ENCODE data around the gene GBGT1.

GBGT1 gene

DNA sequence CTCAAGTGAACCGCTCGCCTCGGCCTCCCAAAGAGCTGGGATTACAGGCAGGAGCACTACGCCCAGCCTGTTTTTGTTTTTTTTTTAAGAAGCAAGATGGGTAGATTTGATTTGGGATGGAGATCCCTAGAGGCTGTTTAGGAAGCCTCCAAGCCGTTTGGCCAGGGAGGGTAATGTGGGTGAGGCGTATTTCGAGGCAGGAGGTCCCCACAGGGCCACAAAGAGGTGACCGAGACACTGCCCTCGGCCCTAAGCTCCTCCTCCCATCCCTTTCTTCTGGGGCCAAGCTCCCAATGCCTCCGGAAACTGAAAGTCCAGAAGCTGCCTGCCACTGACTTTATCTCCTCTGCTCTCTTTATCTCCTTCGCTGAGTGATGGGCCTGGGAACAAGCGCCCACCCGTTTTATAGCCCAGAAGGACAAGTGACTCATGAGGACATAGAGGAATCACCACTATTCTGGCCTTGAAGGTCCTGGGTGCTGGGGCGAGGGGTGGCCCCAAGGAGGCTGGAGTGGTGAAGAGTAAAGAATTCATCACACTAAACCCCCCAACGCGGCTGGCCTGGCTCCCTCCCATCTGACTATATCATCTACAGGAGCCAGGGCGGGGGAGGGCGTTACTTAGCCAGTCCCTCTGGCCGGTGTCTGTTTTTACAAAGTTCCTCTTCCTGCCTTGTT is 40.6 kb downstream of the GBGT1 start:
- DNase-seq = no peak

DNA sequence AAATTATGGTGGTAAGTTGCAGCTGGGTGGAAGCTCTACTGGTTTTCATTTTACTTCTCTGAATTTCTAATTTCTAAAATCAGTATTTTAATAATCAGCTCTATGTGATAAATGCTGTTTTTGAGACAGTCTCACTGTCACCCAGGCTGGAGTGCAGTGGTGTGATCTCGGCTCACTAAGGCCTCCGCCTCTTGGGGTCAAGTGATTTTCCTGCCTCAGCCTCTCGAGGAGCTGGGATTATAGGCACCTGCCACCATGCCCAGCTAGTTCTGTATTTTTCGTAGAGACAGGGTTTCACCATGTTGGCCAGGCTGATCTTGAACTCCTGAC is 41.1 kb downstream of the GBGT1 start:
- no peak for DNase-seq

DNA sequence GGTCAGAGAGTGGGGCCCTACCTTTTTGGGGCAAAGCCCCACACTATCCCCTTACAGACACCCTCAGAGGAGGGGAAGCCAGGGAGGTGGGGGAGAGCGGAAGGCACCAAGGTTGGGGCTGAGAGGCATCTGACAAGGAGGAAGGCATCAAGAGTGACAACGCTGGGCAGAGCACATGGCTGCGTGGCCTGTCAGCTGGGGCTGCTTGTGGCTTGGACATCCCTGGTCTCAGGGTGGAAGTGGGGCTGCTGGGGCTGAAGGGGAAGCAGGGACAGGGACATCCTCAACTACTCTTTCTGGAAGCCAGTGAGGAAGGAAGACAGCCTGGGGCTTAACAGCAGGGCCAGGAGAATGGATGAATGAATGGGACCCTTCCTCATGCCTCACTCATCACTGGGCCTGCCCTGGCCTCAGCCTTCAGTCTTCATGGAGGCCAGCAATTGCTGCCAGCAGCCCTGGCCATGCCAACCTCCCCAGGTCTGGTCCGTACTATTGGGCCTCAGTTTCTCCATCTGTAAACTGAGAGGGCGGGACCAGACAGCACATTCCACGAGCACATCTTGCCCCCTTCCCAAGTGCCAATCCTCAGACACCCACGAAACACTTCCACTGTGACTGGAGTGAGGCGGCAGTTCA is 41.7 kb downstream of the GBGT1 start:
- no peak for DNase-seq

DNA sequence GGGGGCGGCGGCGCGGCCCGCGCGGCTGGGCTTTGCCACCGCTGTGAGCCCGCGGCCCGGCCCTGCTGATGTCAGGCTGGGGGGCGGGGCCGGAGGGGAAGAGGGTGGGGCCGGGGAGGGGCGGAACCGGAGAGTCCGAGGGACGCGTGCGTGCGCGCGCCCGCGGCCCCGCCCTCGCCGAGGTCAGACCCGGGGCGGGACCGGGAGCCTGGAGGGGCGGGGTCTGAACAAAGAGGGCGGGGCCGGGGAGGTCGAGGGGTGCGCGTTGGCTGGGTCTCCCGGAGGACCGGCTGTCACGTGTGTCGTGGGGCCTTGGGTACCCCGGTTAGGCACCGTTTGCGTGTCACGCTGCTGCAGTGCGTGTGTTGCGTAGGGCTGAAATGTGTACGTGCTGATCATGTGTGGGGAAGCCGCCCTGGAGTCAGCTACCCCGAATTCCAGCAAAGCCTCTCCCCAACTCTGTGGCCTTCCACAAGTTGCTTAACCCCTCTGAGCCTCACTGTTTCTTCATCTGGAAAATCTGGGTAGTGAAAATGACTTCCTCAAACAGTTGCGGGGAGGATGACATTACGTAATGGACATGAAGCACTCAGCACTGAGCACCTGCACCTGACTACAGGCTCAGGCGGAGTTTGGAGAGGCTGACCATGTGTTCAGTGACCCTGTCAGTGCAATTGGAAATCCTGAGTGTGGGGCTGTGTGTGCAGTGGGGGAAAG is 42.4 kb downstream of the GBGT1 start, which contains the start of gene RALGDS:
TSS of gene RALGDS (minus strand) at position 43 of the 717 bp plus-strand sequence. CDS start 86 bp downstream, outside the sequence.
- DNase-seq = peak; percentile 67

DNA sequence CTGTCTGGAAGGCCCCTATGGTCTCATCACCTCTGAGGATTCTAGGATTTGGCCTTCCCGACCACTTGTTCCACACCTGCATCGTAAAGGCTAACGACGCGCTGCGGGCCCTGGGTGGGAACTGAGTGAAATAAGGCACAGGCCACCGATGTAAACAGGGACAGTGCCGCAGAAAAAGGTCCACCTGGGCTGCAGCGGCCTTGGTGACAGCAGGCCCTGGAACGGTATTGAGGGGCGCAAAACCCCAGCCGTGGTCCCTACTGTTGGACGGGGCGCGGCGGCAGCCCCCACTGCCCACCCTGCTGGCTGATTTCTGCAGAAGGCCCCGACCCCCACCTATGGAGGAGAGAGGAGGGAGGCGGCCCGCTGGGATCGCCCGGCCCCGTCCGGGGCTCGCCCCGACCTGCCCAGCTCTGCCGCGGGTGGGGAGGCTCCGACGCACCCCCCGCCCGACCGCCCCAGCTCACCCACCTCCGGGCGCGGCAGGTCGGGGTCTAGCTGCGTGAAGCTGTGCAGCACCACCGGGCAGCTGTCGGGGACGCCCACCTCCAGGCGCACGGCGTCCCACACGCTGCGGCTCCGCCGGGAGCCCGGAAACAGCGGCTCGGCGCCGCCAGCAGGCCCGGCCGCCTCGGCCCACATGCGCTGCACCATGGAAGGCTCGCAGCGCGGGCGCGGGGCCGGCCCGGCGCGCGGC is 43.1 kb downstream of the GBGT1 start:
- no peak for DNase-seq

DNA sequence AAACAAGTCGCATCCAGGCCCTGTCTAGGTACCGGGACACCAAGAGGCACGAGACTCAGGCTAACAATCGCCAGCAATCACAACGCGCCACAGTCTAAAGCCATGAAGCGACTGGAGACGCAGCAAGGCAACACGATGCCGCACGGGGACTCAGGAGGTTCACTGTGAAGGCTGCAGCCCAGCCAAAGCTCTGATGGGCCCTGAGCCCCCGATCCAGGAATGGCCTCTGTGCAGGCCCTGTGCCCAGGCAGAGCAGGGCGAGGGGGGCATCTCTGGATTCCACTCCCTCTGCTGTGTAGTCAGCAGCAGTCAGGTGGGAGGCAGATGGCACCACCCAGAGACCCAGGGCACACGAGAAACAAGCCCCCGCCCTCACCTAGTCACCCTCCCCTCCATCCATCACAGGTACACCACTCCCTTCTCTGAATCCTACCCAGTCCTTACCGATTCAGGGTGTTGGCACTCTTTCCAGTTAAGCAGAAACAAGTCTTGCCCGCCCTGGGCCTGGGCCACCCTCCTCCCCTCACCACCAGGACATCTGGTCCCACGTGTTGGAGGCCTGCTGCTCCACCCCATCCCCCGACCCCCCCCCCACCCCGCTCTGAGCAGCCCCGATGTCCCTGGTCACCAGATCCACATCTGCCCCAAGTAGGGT is 43.7 kb downstream of the GBGT1 start:
- no peak for DNase-seq

DNA sequence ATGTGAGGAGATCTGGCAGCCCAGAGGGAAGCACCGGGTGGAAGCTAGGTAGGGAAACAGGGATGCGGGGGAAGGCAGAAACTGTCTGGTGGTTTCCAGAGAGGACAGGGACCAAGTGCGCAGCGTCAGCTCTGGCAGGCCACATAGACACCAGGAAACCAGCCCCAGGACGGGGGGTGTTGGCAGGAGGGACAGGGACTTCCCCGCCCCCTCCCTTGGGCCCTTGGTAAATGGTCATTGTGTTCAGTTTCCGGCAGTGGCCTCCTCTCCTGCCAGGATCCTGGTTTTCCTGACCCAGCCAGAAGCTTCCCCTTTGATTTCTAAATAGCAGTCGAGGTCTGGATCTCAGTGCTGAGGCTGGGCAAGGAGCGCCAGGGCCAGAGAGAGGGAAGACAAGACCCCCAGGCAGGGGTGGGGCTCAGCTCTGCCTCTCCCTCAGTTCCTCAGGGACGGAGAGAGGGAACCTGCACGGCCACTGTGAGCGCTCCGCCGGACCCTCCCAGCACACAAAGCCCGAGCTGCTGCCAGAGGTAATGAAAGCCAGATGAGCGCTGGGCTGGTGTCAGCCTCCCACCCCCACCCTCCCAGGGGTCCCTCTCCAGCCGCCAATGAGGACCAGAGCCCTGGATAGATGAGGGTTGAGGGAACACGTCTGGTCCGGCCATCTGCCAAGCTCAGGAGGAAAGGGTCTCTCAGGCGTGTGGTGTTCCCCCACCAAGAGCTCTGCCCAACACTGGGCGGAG is 44.4 kb downstream of the GBGT1 start:
- DNase-seq = no peak

DNA sequence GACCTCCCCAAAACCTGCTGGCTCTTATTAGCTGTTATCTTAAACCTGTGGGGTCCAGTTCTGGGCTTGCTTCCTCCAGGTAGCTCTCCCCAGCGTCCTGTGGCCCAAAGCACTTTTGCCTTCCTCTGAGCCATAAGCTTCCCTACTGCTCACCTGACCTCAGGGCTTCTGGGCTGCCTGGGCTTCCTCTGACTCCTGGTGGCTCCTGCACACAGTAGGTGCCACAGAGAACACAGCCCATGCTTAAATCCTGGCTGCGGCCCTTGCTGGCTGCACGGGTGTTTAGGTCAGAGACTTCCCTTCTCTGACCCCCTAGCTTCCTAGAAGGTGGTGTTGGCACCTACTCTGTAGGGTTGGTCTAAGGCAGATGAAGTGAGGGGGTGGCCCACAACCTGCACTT is 45.1 kb downstream of the GBGT1 start:
- no peak for DNase-seq

DNA sequence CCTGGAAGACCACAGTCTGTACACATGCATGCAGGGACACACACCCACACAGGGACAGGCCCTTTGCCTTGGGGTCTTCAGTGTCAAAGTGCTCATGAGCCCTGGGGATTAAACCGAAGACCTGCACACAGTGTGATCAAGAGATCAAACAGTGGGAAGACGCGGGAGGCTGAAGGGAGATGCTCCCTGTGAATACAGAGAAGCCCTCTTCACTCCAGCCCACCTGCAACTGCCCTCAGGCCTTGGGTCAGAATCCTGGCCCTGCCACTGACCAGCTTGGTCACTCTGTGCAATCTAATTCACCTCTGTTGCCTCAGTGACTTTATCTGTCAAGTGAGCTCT is 45.6 kb downstream of the GBGT1 start:
- DNase-seq = no peak

DNA sequence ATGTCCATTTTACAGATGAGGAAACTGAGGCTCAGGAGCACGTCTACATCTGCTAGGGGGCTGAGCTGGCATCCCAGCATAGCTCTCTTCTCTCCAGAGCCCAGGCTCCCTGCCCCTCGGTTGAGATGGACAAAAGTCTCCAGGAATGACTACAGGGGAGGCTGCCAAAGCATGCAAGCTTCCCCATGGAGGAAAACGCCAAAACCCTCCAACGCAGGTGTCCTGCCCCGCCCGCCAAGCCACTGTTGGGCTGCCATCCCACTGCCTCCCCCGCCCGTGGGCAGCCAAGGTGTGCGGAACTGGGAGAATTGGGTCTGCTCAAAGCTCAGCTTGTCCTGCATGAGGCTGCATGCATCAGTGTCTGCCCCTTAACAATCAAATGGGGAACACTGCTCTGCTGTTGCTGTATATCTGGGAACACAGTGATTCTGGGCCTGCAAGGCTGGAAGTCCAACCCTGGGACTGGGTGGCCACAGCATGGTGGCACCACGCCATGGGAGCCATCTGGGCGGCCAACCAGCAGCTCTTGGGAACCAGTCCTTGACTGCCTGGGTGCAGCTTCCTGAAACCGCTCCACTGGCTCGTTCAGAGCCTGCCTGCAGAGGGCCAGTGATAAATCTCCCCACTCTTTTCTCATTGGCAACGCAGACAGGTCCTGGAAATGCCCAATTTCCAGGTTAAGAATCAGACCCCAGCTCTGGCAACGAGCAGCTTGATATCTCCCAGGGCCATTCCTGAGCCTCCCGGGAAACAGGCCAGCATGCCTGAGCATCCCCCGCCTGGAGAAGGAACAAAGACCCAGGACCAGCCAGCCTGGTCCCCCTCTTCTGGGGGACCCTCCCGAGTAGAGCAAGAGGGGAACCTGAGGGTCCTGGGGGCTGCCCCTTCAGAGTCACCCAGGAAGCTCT is 46.2 kb downstream of the GBGT1 start:
- no peak for DNase-seq

DNA sequence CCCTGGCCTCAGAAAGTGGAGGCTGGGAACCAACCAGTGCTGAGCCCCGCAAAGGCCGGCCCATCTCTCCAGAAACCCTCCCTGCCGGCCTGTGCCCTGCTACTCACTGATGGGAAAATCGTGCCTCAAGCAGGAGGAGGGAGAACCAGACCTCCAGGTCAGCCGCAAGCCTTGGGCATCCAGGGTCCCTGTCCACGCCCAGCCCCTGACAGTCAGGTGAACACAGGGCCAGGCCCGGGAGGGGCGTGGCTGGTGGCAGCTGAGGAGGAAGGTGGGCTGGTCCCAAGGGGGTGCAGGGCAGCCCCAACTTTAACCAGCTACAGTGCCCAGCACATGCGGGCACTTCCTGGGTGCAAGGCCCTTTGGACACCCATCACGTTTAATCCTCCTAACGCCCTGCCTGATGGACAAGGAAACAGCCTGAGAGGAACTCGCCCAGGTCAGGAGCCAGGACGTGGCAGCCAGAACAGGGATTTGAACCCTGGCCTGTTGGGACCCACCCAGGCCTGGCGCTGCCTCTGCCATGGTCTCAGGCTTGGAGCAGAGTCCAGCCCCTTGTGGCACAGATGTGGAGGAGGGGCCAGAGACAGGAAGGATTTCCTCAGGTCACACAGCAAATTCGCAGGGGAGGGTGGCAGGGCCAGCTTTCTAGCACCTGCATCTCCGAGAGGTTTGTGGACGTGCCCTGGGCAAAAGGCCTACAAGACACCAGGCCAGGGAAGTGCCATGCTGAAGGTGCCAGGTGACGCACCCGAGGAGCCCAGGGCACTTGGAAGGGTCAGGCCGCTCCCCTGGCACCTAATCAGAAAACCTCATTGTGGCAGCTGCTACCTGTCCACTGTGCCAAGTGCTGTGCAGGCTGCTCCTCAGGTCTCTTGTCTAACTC is 47.1 kb downstream of the GBGT1 start:
- no peak for DNase-seq

DNA sequence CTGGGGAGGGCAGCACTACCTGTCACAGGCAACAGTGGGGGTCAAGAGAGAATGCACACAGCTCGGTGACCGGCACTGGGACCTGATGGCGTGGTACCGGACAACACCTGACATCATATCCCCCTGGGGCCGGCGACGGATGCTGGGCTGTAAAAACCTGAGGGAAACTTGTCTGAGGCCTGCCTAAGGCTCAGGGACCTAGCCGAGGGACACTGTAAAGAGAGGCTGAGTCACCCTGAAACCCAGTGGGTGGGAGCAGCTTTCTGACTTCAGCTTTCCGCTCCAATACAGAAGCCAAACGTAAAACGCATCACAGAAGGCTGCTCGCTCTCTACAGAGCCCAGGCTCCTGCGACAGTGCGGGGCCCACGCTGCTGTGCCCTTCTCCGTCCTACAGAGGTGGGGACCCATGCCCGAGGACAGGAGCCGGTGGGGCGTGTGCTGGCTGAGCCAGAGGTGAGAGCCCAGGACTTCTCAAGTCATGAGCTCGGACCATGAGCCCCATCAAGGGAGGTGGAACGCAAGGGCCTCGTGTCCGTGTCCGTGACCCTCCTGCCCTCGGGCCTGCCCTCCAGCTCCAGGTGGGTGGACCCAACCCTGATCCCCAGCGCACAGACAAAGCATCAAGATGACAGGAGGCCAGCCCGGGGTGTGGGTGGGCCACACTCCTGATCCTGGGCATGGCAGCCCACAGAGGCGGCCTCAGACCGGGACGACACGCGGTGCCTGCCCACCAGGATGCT is 47.9 kb downstream of the GBGT1 start:
- DNase-seq = no peak

DNA sequence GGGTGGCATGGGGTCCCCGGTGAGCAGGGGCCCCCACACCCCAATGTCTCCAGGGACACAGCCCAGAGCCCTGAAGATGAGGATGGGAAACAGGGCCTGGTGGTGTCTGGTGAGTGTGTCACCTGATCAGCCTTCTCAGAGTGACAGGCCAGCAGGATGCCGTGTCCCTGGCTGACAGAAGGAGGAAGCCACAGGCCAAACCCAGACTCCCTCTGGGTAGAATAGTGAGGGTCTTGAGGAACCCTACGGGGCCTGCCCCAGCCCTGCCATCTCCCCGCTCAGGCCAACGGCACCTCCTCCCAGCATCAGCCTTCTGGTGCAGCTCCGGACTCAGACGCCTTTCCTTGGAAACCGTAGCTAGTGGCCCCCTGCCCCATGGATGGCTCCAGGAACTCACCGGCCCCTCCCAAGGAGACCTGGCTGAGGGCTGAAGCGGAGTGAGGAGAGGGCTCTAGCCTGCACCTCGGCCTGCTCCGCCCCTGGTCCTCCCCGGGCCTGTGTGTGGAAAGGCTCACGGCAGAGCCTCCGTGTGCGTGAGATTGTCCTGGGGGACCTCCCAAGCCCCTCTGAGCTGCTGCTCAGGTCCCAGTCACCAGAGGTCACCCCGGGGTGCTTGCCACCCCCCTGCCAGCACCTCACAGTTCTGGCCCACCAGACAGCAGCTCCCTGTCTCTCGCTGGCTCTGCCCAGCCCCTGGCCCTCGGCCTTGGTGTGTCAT is 48.7 kb downstream of the GBGT1 start:
- DNase-seq = no peak

DNA sequence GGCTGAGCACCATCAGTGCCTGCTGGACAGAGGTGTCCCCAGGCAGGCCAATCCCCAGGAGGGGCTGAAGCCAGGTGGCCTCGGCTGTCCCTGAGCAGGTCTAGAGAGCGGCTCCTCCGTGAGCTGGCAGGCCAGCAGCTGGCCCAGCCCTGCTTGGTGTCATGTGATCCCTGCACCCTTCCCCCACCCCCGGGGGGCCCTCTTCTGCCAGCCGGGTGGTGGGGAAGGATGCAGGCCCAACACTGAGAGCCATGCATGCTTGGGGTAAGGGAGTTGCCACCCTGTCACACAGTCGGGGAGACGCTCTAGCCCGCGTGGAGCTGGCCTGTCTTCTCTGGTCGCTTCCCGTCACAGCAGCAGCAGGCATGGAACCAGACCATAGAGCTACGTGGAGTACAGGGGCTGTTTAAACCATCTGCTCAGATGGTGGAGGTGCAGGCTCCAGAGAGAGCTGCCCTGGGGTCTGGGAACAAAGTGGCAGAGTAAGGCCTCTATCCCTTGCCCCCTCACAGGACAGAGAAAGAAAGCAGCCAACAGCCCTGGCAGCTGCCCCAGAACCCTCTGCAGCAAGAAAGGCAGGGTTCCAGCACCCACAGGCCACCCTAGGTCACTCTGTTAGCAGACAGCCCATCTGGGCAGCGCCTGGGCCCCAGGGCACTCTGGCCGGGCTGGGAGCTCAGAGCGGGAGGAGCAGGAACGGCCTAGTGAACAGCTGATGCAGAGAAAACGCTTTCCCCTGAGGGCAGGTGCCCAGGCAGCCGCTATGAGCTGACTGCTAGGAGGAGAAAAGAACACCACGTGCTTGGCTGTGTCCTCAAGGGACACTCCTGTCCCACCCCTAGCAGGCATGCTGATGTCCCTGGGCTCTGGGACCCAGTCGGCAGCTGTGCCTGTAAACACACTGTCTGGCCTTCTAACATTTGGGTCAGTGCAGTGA is 49.5 kb downstream of the GBGT1 start:
- DNase-seq = no peak

DNA sequence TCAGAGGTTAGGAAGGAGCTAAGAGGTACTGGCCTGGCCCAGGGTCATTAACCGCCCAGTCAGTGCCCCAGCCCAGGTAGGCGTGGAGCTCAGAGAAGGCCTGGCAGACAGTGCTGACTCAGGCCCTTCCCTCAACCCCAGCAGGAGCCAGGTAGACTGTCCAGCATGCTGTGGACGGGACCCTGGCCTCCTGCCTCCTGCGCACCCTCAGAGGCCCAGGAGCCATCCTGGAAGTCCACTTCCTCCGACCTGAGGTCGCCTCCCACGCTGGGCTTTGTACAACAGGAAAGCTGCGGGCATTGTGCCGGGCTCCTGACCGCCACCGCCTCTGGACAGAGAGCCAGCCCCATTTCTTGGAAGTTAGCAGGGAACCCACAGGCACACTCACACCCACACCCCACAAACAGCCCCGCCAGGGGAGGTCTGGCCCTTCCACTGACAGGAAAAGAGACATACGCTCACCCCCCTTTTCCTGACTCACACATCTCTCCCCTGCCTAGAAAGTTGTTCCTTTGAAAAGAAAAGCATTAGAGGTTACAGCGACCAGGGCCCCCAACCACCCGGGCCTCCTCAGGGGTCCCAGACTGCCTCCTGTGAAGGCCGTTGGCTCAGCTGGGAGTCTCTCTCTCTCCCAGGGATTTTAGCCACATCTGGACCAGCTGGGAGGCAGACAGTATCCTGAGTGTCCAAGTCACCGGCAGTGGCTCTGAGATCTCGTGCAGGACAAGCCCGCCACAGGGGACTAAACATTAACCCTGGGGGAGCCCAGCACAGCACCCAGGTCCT is 50.4 kb downstream of the GBGT1 start:
- no peak for DNase-seq

DNA sequence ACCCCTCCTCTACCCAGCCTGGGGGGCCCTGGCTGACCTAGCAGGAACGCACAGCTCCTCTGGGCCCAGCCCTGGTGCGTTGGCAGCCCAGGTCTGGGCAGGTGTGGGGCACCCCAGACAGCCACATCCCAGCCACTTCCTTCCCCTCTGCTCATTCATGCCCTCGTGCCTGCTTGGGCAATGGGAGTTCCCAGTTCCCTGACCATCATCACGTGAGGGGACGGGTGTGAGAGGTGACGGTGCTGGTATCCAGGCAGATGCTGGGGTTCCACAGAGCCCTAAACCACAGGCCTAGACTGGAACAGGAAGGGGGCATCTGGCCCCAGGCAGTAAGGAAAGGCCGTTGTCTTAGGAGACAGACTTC is 51.1 kb downstream of the GBGT1 start:
- no peak for DNase-seq

All from NCI-H1048 (cell line).